AG04450 (cell line): Measurements from ENCODE around the gene PNPLA4. TPM values are rescaled to one million over a fixed set of nuclear protein-coding genes. Genes with fewer than 3 reads are reported as not detected.

Experiments
- CTCF ChIA-PET: fragments of 300-600, 350-600 bp; formaldehyde crosslinking; extraction: SDS; loops from one replicate; lab custom pipeline; 2022; ENCODE audit warnings: antibody characterized with exemption, inconsistent platforms; lab: Charles Lee
- POLR2A ChIA-PET: fragments of 350-600 bp; formaldehyde crosslinking; extraction: SDS; loops from one replicate; lab custom pipeline; 2021; ENCODE audit warnings: antibody characterized with exemption, inconsistent platforms; lab: Yijun Ruan, JAX
- DNase-seq: peaks from one replicate; pipeline ENCODE4 v3.0.0-alpha.2; 2011; ENCODE audit warnings: low read depth, low spot score
- H3K27ac ChIP-seq: one replicate; pipeline ENCODE4 v1.5.1; 2012; ENCODE audit warnings: low read depth, low read length, control low read depth
- H3K27me3 ChIP-seq: one replicate; pipeline ENCODE4 v1.6.0; 2012; ENCODE audit warnings: low read length; ENCODE audit not compliant: control insufficient read depth, insufficient read depth
- H3K4me3 ChIP-seq: 2 replicates; pipeline ENCODE4 v1.5.1; 2011; ENCODE audit warnings: mild to moderate bottlenecking, low read depth, low read length, control low read depth
- H3K9me3 ChIP-seq: 2 replicates; pipeline ENCODE4 v1.5.1; 2012; ENCODE audit warnings: low read length; ENCODE audit not compliant: control insufficient read depth, insufficient read depth
- polyA plus RNA-seq: library from polyadenylated mRNA; depleted of rRNA; stranded (reverse); fragments of >200 nt; gene quantifications from 2 replicates; pipeline ENCODE4 v1.2.3, GENCODE V29; 2011
- TF ChIP-seq, protein P1 (sequence below): IDR thresholded peaks from 2 replicates; pipeline ENCODE4 v1.5.1; 2011; ENCODE audit warnings: low read depth, low read length, control low read depth, inconsistent platforms

Gene PNPLA4
- polyA plus RNA-seq, 1 experiment, result 11.0 TPM

DNA sequence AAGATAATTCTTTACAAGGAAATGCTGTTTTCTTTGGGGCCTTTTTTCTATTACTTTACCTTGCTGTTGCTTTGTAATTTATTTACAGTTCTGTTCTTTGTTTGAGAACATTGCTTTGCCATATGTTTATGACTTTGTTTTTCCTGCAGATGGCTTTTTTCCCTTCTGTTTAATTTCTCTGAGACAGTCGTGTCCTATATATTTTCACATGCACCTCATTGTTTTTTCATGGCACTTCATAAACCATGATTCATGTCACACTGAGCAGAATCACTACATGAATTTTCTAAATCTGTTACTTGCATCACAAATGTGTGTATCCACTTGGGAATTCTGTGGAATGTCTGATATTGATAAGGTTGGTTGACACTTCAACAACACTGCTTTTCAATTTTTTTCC lies 33.0 kb upstream of the PNPLA4 start:
- H3K9me3 ChIP-seq, result no peaks in the 10 kb centered on the region
- ChIA-PET CTCF (no interaction called here), POLR2A (no interaction called here)
- H3K4me3 ChIP-seq, result no peak overlapping the region
- H3K27me3 ChIP-seq, result no peaks in the 10 kb centered on the region
- no peak for DNase-seq
- TF ChIP-seq, protein P1, sequence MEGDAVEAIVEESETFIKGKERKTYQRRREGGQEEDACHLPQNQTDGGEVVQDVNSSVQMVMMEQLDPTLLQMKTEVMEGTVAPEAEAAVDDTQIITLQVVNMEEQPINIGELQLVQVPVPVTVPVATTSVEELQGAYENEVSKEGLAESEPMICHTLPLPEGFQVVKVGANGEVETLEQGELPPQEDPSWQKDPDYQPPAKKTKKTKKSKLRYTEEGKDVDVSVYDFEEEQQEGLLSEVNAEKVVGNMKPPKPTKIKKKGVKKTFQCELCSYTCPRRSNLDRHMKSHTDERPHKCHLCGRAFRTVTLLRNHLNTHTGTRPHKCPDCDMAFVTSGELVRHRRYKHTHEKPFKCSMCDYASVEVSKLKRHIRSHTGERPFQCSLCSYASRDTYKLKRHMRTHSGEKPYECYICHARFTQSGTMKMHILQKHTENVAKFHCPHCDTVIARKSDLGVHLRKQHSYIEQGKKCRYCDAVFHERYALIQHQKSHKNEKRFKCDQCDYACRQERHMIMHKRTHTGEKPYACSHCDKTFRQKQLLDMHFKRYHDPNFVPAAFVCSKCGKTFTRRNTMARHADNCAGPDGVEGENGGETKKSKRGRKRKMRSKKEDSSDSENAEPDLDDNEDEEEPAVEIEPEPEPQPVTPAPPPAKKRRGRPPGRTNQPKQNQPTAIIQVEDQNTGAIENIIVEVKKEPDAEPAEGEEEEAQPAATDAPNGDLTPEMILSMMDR, result no peak
- H3K27ac ChIP-seq, result no peak overlapping the region

DNA sequence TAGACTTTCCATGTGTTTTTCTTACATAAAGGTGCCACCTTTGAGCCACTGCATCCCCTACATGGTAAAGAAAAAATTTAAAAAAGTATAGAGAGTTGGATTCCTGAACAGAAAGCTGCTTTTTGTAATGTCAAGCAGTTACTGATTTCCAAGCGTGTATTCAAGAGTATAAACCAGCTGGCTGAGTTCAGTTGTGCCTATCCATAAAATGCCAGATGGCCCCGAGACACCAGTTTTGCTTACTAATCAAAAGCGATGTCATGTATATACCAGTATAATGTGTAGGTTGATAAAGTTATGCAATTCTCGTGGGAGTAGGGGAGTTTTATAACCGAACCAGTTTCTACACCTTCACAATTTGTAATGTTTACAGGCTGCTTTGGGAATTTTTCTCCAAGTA lies 26.2 kb upstream of the PNPLA4 start:
- TF ChIP-seq, protein P1, result no peak
- no peaks in the 10 kb centered on the region for H3K27me3 ChIP-seq
- ChIA-PET CTCF (no interaction called here), POLR2A (no interaction called here)
- no peak for DNase-seq
- H3K4me3 ChIP-seq, result no peak overlapping the region
- H3K9me3 ChIP-seq, result no peaks in the 10 kb centered on the region
- H3K27ac ChIP-seq, result no peak overlapping the region

DNA sequence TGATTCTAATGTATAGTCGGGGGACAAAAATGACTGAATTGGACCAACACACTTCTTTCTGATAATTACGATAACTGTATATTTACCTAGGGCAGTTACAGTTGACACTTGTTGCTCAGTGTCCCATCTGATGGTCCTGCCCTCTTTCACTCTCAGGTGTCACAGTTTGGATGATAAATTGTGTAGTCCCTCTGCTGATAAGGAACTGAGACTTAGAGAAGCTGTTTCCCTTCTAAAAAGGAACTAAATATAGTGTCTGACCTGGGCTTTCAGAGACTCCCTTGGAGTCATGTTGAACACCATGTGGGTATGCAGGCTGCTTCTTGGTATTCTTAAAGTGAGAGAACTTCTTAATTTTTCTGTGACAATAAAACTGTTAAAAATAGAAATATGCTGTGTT lies 23.7 kb upstream of the PNPLA4 start:
- CTCF ChIA-PET, result no interaction called here
- no peak overlapping the region for H3K4me3 ChIP-seq
- H3K27me3 ChIP-seq, result no peaks in the 10 kb centered on the region

DNA sequence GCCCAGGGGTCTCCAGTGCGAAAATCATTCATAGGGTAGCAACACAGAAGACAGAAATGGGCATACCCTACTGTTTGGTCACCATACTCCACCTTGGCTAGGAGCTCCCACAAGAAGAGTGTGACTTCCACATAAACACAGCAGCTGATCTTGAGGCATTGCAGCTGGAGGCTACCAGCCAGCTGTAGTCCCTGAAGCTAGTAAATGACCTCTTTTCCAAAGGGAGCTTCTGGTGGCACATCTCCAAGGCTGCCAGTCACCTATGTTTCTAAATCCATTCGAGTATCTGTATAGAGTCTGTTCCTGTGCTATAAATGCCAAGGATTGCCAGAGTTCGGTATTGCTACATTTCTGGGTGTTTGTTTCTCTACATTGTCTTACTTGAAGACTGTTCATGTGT lies 21.3 kb upstream of the PNPLA4 start:
- no peak for DNase-seq
- CTCF ChIA-PET, result interaction anchor here (1.4 kb wide), 1 partner anchor 23 kb away, joined by 4 read pairs; no protein-coding TSS in a partner anchor
- Histone ChIP-seq H3K27me3 (no peaks in the 10 kb centered on the region), H3K9me3 (no peaks in the 10 kb centered on the region), H3K27ac (no peak overlapping the region), H3K4me3 (no peak overlapping the region)
- POLR2A ChIA-PET, result no interaction called here
- TF ChIP-seq, protein P1, result no peak

More for the DNA sequence above, 23.7 kb upstream of the PNPLA4 start:
- Histone ChIP-seq H3K9me3 (no peaks in the 10 kb centered on the region), H3K27ac (no peak overlapping the region)
- POLR2A ChIA-PET, result no interaction called here
- DNase-seq, result no peak
- TF ChIP-seq, protein P1, result no peak

DNA sequence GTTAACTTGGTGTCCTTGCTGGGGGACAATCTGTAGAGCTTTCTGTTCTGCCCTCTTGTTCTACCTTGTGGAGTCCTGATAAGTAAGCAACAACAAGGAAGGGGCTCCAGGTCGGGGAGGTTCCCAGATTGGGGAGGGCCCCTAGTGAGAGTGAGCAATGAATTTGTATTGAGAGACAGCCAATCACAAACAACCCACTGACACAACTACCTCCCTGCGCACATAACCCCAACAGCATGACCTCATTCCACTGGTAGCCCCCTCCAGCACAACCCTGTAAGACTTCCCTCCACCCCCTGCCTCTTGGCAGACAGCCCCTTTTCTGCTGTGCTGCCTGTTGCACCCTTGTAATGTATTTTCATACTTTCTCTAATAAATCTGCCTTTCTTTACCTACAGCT lies 19.7 kb upstream of the PNPLA4 start:
- no peak for DNase-seq
- Histone ChIP-seq H3K9me3 (no peaks in the 10 kb centered on the region), H3K27me3 (no peaks in the 10 kb centered on the region), H3K4me3 (no peak overlapping the region), H3K27ac (no peak overlapping the region)
- ChIA-PET POLR2A (no interaction called here), CTCF (interaction anchor here (1.4 kb wide), 1 partner anchor 22 kb away, joined by 4 read pairs; no protein-coding TSS in a partner anchor)
- TF ChIP-seq, protein P1, result no peak
